HCT116 (cell line): ENCODE measurements around the gene GAD1. TPM values are rescaled to one million over a fixed set of nuclear protein-coding genes. Genes with fewer than 3 reads are reported as not detected.

Experiments used
- ATAC-seq: fragments of 200-7000 bp; cut with Tn5 transposase; 2 replicates; pipeline ENCODE4 v1.9.1; 2020; ENCODE audit warnings: mild to moderate bottlenecking, moderate library complexity
- BruUV-seq: library from RNA; stranded (reverse); fragments of 400-500 nt; replicated peaks from 2 replicates; lab custom pipeline; 2021; lab: Mats Ljungman, UMichigan
- CTCF ChIA-PET: fragments of 300-600 bp; sonication (Branson Sonifier 250); formaldehyde crosslinking; loops from one replicate; lab custom pipeline; 2021; ENCODE audit warnings: antibody characterized with exemption; lab: Charles Lee
- POLR2A ChIA-PET: fragments of 300-600, 350-600 bp; sonication (Branson Sonifier 250); formaldehyde crosslinking; loops from one replicate; lab custom pipeline; 2021; ENCODE audit warnings: antibody characterized with exemption; lab: Charles Lee
- RAD21 ChIA-PET, 2 experiments: fragments of 300-600 bp; sonication (Branson Sonifier 250); formaldehyde crosslinking; loops; one replicate each; lab custom pipeline; 2023; ENCODE audit warnings: low total read pairs in 2 of 2; ENCODE audit not compliant: uncharacterized antibody in 2 of 2, unreplicated experiment in 2 of 2, low non-redundant PET in 1 of 2; lab: Charles Lee
- DNase-seq: peaks from one replicate; pipeline ENCODE4 v3.0.0-alpha.2; 2010; ENCODE audit warnings: low read depth, low spot score
- H2AFZ ChIP-seq: fragments of 200-600 bp; shearing (Covaris generic), sonication (generic); 2 replicates; pipeline ENCODE4 v1.6.1; 2017; ENCODE audit warnings: low read depth, mixed run types, mixed read lengths, antibody characterized with exemption, low read length; ENCODE audit not compliant: poor library complexity, severe bottlenecking
- H3K27ac ChIP-seq: 2 replicates; pipeline ENCODE4 v1.5.1; 2012; ENCODE audit warnings: low read depth, low read length
- H3K27me3 ChIP-seq: fragments of 200-600 bp; sonication (generic); 2 replicates; pipeline ENCODE4 v1.6.1; 2016; ENCODE audit warnings: mixed run types, low read length, mixed read lengths; ENCODE audit not compliant: insufficient read depth
- H3K36me3 ChIP-seq, 2 experiments: fragments of 200-500 bp in 1 of 2; fragments of 200-600 bp in 1 of 2; sonication (Bioruptor generic) in 1 of 2; sonication (generic) in 1 of 2; 2 replicates each; pipeline versions ENCODE4 v1.5.1 to v1.6.1; 2014 to 2016; ENCODE audit warnings: low read length in 2 of 2, inconsistent platforms in 1 of 2, mixed read lengths in 1 of 2, mixed run types in 1 of 2; ENCODE audit not compliant: insufficient read depth in 2 of 2, control insufficient read depth in 1 of 2
- H3K4me1 ChIP-seq, 2 experiments: fragments of 200-600 bp in 1 of 2; sonication (generic) in 1 of 2; 2 replicates each; pipeline versions ENCODE4 v1.5.1 to v1.6.1; 2012 to 2017; ENCODE audit warnings: low read length in 2 of 2, inconsistent platforms in 1 of 2, mild to moderate bottlenecking in 1 of 2, mixed read lengths in 1 of 2, mixed run types in 1 of 2, moderate library complexity in 1 of 2; ENCODE audit not compliant: insufficient read depth in 2 of 2, control insufficient read depth in 1 of 2
- H3K4me2 ChIP-seq: fragments of 200-600 bp; sonication (generic); 2 replicates; pipeline ENCODE4 v1.6.1; 2017; ENCODE audit warnings: mixed run types, low read length, mixed read lengths
- H3K4me3 ChIP-seq, 2 experiments: fragments of 200-600 bp in 1 of 2; sonication (generic) in 1 of 2; replicated peaks in 1 of 2; 2 replicates each; pipeline ENCODE4 v1.5.1; 2011 to 2016; ENCODE audit warnings: low read length in 2 of 2, control low read depth in 1 of 2, low read depth in 1 of 2, mild to moderate bottlenecking in 1 of 2, mixed read lengths in 1 of 2, mixed run types in 1 of 2
- H3K79me2 ChIP-seq: fragments of 200-600 bp; sonication (generic); 2 replicates; pipeline ENCODE4 v1.6.1; 2017; ENCODE audit warnings: mild to moderate bottlenecking, mixed run types, low read length, moderate library complexity, mixed read lengths; ENCODE audit not compliant: insufficient read depth
- H3K9ac ChIP-seq: fragments of 200-600 bp; sonication (generic); 2 replicates; pipeline ENCODE4 v1.6.1; 2016; ENCODE audit warnings: low read length, mixed read lengths
- H3K9me2 ChIP-seq: fragments of 200-600 bp; sonication (generic), shearing (Covaris generic); 2 replicates; pipeline ENCODE4 v1.6.1; 2017; ENCODE audit warnings: mixed run types, mild to moderate bottlenecking, moderate library complexity; ENCODE audit not compliant: insufficient read depth
- H3K9me3 ChIP-seq, 2 experiments: fragments of 200-500 bp in 1 of 2; fragments of 200-600 bp in 1 of 2; sonication (Bioruptor generic) in 1 of 2; sonication (generic) in 1 of 2; 2 replicates each; pipeline ENCODE4 v1.6.1; 2014 to 2017; ENCODE audit warnings: low read length in 2 of 2, mixed read lengths in 2 of 2, inconsistent platforms in 1 of 2, low read depth in 1 of 2, mild to moderate bottlenecking in 1 of 2, mixed run types in 1 of 2, moderate library complexity in 1 of 2; ENCODE audit not compliant: control insufficient read depth in 1 of 2, insufficient read depth in 1 of 2
- H4K20me1 ChIP-seq: fragments of 200-600 bp; sonication (generic), shearing (Covaris generic); 2 replicates; pipeline ENCODE4 v1.6.1; 2017; ENCODE audit warnings: mixed run types, mild to moderate bottlenecking, moderate library complexity; ENCODE audit not compliant: insufficient read depth
- CEBPB ChIP-seq: IDR thresholded peaks from 2 replicates; pipeline ENCODE4 v1.6.1; 2012; ENCODE audit warnings: low read depth
- EZH2phosphoT487 ChIP-seq: fragments of 200-600 bp; IDR thresholded peaks from 2 replicates; pipeline ENCODE4 v1.6.1; 2018; ENCODE audit warnings: antibody characterized with exemption, borderline replicate concordance
- RAD21 ChIP-seq: IDR thresholded peaks from 2 replicates; pipeline ENCODE4 v1.6.1; 2012; ENCODE audit warnings: low read depth, mild to moderate bottlenecking
- SP1 ChIP-seq: IDR thresholded peaks from 2 replicates; pipeline ENCODE4 v1.6.1; 2012; ENCODE audit warnings: low read depth
- intact Hi-C: fragments of 100-400 bp; cut with micrococcal nuclease; formaldehyde crosslinking; loops from 2 replicates; pipeline ENCODE4 v1.10.0; 2022
- total RNA-seq: library from RNA; stranded (reverse); gene quantifications from one replicate; pipeline ENCODE4 v1.2.1, GENCODE V29; 2021; ENCODE audit not compliant: unreplicated experiment
- TF ChIP-seq, protein P1 (sequence below), 3 experiments: fragments of 200-600 bp in 1 of 3; sonication (generic) in 1 of 3; IDR thresholded peaks in 2 of 3; conservative IDR thresholded peaks in 1 of 3; 2 replicates each; pipeline ENCODE4 v1.5.1; 2012 to 2017; ENCODE audit warnings: low read depth in 2 of 3, low read length in 2 of 3, antibody characterized with exemption in 1 of 3, borderline replicate concordance in 1 of 3, control low read depth in 1 of 3, mild to moderate bottlenecking in 1 of 3, mixed read lengths in 1 of 3, mixed run types in 1 of 3, moderate library complexity in 1 of 3; ENCODE audit not compliant: insufficient read depth in 1 of 3

GAD1 gene
- total RNA-seq, 1 experiment from 2014 or later, result 11.0 TPM

DNA sequence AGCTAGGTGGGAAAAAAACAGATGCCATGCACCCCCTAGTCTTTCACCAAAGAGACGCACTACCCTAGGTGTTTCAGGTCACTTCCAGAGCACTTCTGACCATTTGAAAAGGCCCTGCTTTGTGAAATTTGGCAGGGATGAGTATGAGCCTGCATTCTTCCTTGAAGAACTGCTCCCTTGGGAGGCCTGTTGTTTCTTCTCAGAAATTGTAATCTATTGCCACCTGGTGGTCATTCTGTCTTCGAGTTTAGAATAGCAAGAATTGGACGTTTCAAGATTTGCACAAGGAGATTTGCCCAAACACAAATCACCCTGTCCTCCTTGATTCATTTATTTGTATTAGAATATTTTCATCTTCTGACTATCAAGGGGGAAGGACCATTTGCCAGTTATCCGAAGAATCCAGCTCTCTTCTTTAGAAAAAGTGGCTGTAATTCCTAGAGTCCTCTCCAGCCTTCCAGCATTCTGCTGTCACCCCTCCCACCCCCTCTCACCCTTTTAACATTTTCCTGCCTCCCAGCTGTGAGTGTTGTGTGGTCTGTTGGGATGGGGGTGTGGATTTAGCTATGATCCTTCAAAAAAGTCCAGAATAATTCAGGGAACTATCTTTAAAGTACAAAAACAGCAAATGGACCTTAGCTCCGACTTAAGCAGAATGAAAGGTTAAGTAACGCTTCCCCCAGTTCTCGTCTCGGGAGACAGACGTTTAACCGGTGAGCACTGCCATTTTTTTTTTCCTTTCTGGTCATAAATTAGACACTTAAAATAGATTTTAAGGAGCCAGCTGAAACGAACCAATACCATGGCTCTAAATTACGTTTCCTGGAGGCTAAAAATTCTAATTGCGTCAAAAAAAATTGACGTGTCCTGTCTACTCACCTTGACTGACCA is 3.7 kb upstream of the GAD1 start:
- H2AFZ ChIP-seq, result no peak overlapping the region
- no peak overlapping the region for H3K9ac ChIP-seq
- no peak overlapping the region for H3K27ac ChIP-seq
- no peak overlapping the region for H3K4me3 ChIP-seq
- no peak for ATAC-seq
- H3K36me3 ChIP-seq, result no peaks in the 10 kb centered on the region
- TF ChIP-seq CEBPB (no peak), SP1 (no peak), RAD21 (peak; percentile 94), EZH2phosphoT487 (no peak)
- TF ChIP-seq, protein P1, sequence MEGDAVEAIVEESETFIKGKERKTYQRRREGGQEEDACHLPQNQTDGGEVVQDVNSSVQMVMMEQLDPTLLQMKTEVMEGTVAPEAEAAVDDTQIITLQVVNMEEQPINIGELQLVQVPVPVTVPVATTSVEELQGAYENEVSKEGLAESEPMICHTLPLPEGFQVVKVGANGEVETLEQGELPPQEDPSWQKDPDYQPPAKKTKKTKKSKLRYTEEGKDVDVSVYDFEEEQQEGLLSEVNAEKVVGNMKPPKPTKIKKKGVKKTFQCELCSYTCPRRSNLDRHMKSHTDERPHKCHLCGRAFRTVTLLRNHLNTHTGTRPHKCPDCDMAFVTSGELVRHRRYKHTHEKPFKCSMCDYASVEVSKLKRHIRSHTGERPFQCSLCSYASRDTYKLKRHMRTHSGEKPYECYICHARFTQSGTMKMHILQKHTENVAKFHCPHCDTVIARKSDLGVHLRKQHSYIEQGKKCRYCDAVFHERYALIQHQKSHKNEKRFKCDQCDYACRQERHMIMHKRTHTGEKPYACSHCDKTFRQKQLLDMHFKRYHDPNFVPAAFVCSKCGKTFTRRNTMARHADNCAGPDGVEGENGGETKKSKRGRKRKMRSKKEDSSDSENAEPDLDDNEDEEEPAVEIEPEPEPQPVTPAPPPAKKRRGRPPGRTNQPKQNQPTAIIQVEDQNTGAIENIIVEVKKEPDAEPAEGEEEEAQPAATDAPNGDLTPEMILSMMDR (IDR thresholded peaks at IDR 0.05 in 2 of 3, conservative IDR thresholded peaks at IDR 0.05 in 1 of 3; ENCODE audit: borderline replicate concordance in 1 of 3, insufficient read depth in 1 of 3, low read depth in 2 of 3, low read length in 2 of 3), result peak; percentile 55 to 90 (median 78)
- ChIA-PET POLR2A (no interaction called here), RAD21 (interaction anchor here in 1 of 2 experiments (1.0 kb wide), 1 partner anchor 443 kb away, joined by 4 read pairs; no protein-coding TSS in a partner anchor), CTCF (interaction anchor here (0.8 to 6.1 kb wide), 10 partner anchors 162 to 1361 kb away, joined by 3 to 87 read pairs (median 4); no protein-coding TSS in a partner anchor)
- no peaks in the 10 kb centered on the region for H4K20me1 ChIP-seq
- DNase-seq, result peak; percentile 80
- H3K9me3 ChIP-seq, result no peaks in the 10 kb centered on the region
- no peaks in the 10 kb centered on the region for H3K9me2 ChIP-seq
- no TSS peak for BruUV-seq
- H3K79me2 ChIP-seq, result no peaks in the 10 kb centered on the region
- intact Hi-C loops, result loop anchor here (1.0 to 2.0 kb wide), 7 partner anchors 351 to 1360 kb away; no protein-coding TSS in a partner anchor
- H3K27me3 ChIP-seq, result no peaks in the 10 kb centered on the region
- peaks cover 3 to 22% of the 10 kb centered on the region in 2 experiments; a peak in 3 of 4 replicates for H3K4me1 ChIP-seq
- no peak overlapping the region for H3K4me2 ChIP-seq
